H9 (cell line): Measurements from ENCODE around the gene JARID2. TPM values are rescaled to one million over a fixed set of nuclear protein-coding genes. Genes with fewer than 3 reads are reported as not detected.

Source experiments
- DNase-seq: peaks from one replicate; pipeline ENCODE4 v3.0.0-alpha.2; 2017
- H2AFZ ChIP-seq: one replicate; pipeline ENCODE4 v1.6.1; 2013; ENCODE audit warnings: mild to moderate bottlenecking, low read length, control low read depth, moderate library complexity
- H2AK5ac ChIP-seq: 2 replicates; pipeline ENCODE4 v1.6.1; 2013; ENCODE audit warnings: low read length, control low read depth, mixed read lengths; ENCODE audit not compliant: insufficient read length
- H2BK120ac ChIP-seq: one replicate; pipeline ENCODE4 v1.6.1; 2013; ENCODE audit warnings: low read depth, mild to moderate bottlenecking, low read length, control low read depth, inconsistent platforms; ENCODE audit not compliant: poor library complexity, severe bottlenecking
- H2BK12ac ChIP-seq: 2 replicates; pipeline ENCODE4 v1.6.1; 2013; ENCODE audit warnings: low read length, control low read depth, mixed read lengths, low read depth; ENCODE audit not compliant: insufficient read length
- H2BK15ac ChIP-seq: 2 replicates; pipeline ENCODE4 v1.6.1; 2013; ENCODE audit warnings: low read depth, low read length, control low read depth
- H2BK20ac ChIP-seq: one replicate; pipeline ENCODE4 v1.6.1; 2013; ENCODE audit warnings: low read depth, mild to moderate bottlenecking, low read length, control low read depth, inconsistent platforms; ENCODE audit not compliant: poor library complexity, severe bottlenecking
- H2BK5ac ChIP-seq: 2 replicates; pipeline ENCODE4 v1.6.1; 2013; ENCODE audit warnings: low read length, control low read depth, mixed read lengths; ENCODE audit not compliant: insufficient read length
- H3K14ac ChIP-seq: 2 replicates; pipeline ENCODE4 v1.6.1; 2013; ENCODE audit warnings: low read length, control low read depth; ENCODE audit not compliant: insufficient read depth
- H3K18ac ChIP-seq: 2 replicates; pipeline ENCODE4 v1.6.1; 2013; ENCODE audit warnings: low read depth, mild to moderate bottlenecking, mixed read lengths, low read length, control low read depth; ENCODE audit not compliant: insufficient read length
- H3K23ac ChIP-seq: 2 replicates; pipeline ENCODE4 v1.6.1; 2013; ENCODE audit warnings: low read length, control low read depth, mixed read lengths, low read depth; ENCODE audit not compliant: insufficient read length
- H3K23me2 ChIP-seq: 2 replicates; pipeline ENCODE4 v1.6.1; 2013; ENCODE audit warnings: low read depth, mild to moderate bottlenecking, mixed read lengths, low read length, control low read depth; ENCODE audit not compliant: insufficient read length, poor library complexity, severe bottlenecking
- H3K27ac ChIP-seq: 2 replicates; pipeline ENCODE4 v1.5.1; 2013; ENCODE audit warnings: low read length, control low read depth, mixed read lengths, low read depth; ENCODE audit not compliant: insufficient read length
- H3K27me3 ChIP-seq: 2 replicates; pipeline ENCODE4 v1.6.1; 2013; ENCODE audit warnings: low read length, control low read depth, inconsistent platforms; ENCODE audit not compliant: insufficient read depth
- H3K4ac ChIP-seq: 2 replicates; pipeline ENCODE4 v1.6.1; 2013; ENCODE audit warnings: low read depth, mild to moderate bottlenecking, control low read depth, inconsistent platforms, low read length, moderate library complexity
- H3K4me1 ChIP-seq: 2 replicates; pipeline ENCODE4 v1.6.1; 2013; ENCODE audit warnings: low read length, control low read depth, inconsistent platforms; ENCODE audit not compliant: insufficient read depth
- H3K4me2 ChIP-seq: 2 replicates; pipeline ENCODE4 v1.6.1; 2013; ENCODE audit warnings: low read length, control low read depth, mixed read lengths; ENCODE audit not compliant: insufficient read length, insufficient read depth
- H3K56ac ChIP-seq: 2 replicates; pipeline ENCODE4 v1.6.1; 2013; ENCODE audit warnings: low read depth, mild to moderate bottlenecking, mixed read lengths, low read length, control low read depth; ENCODE audit not compliant: insufficient read length
- H3K79me1 ChIP-seq: 2 replicates; pipeline ENCODE4 v1.6.1; 2013; ENCODE audit warnings: low read depth, mild to moderate bottlenecking, moderate library complexity, low read length, control low read depth, inconsistent platforms; ENCODE audit not compliant: insufficient read depth, poor library complexity, severe bottlenecking
- H3K79me2 ChIP-seq: 2 replicates; pipeline ENCODE4 v1.6.1; 2013; ENCODE audit warnings: low read length, control low read depth, inconsistent platforms; ENCODE audit not compliant: insufficient read depth
- H3K9ac ChIP-seq: 2 replicates; pipeline ENCODE4 v1.6.1; 2013; ENCODE audit warnings: low read length, control low read depth, mixed read lengths; ENCODE audit not compliant: insufficient read length; ENCODE audit errors: extremely low read depth
- H3K9me3 ChIP-seq: one replicate; pipeline ENCODE4 v1.6.1; 2013; ENCODE audit warnings: low read depth, low read length, inconsistent platforms; ENCODE audit not compliant: control insufficient read depth
- H3T11ph ChIP-seq: one replicate; pipeline ENCODE4 v1.6.1; 2013; ENCODE audit warnings: mild to moderate bottlenecking, low read length, control low read depth, inconsistent platforms
- H4K20me1 ChIP-seq: one replicate; pipeline ENCODE4 v1.6.1; 2013; ENCODE audit not compliant: control insufficient read depth, insufficient read length, insufficient read depth
- H4K5ac ChIP-seq: 2 replicates; pipeline ENCODE4 v1.6.1; 2013; ENCODE audit warnings: low read depth, mild to moderate bottlenecking, mixed read lengths, low read length, control low read depth; ENCODE audit not compliant: insufficient read length
- H4K8ac ChIP-seq: replicated peaks from 2 replicates; pipeline ENCODE4 v1.6.1; 2013; ENCODE audit warnings: low read length, control low read depth, mixed read lengths, low read depth; ENCODE audit not compliant: insufficient read length
- H4K91ac ChIP-seq: 2 replicates; pipeline ENCODE4 v1.6.1; 2013; ENCODE audit warnings: low read depth, mild to moderate bottlenecking, moderate library complexity, mixed read lengths, low read length, control low read depth; ENCODE audit not compliant: insufficient read length
- H3K27ac Mint-ChIP-seq, 3 experiments: 2 replicates in 2 of 3; 3 replicates in 1 of 3; pipeline ENCODE4 v1.8.0; 2020 to 2021; ENCODE audit warnings: mixed read lengths in 3 of 3, mild to moderate bottlenecking in 1 of 3, moderate library complexity in 1 of 3
- H3K27me3 Mint-ChIP-seq: 2 replicates; pipeline ENCODE4 v1.8.0; 2021; ENCODE audit warnings: low read depth, mild to moderate bottlenecking, moderate library complexity, mixed read lengths
- H3K36me3 Mint-ChIP-seq, 3 experiments: 2 replicates in 2 of 3; 3 replicates in 1 of 3; pipeline ENCODE4 v1.8.0; 2020 to 2021; ENCODE audit warnings: low read depth in 3 of 3, mixed read lengths in 3 of 3; ENCODE audit not compliant: insufficient read depth in 1 of 3
- H3K4me1 Mint-ChIP-seq, 2 experiments: 2 replicates each; pipeline ENCODE4 v1.8.0; 2020; ENCODE audit warnings: mixed read lengths in 2 of 2
- H3K4me3 Mint-ChIP-seq, 2 experiments: 2 replicates in 1 of 2; 3 replicates in 1 of 2; pipeline ENCODE4 v1.8.0; 2020 to 2021; ENCODE audit warnings: mild to moderate bottlenecking in 2 of 2, mixed read lengths in 2 of 2, moderate library complexity in 1 of 2
- H3K9me3 Mint-ChIP-seq, 2 experiments: 2 replicates in 1 of 2; 3 replicates in 1 of 2; pipeline ENCODE4 v1.8.0; 2020; ENCODE audit warnings: mild to moderate bottlenecking in 2 of 2, mixed read lengths in 2 of 2, moderate library complexity in 1 of 2
- CTCF ChIP-seq: fragments of 200-600 bp; sonication (generic); conservative IDR thresholded peaks from 3 replicates; pipeline ENCODE4 v1.8.0; 2021; ENCODE audit warnings: antibody characterized with exemption, mild to moderate bottlenecking
- WGBS: extraction: QIAGEN DNeasy Blood & Tissue Kit; methylation state at CpG from one replicate; pipeline ENCODE4 v1.1.7; 2013; ENCODE audit warnings: missing lambda C conversion rate, low lambda C conversion rate, mixed read lengths; ENCODE audit not compliant: insufficient read length; ENCODE audit errors: extremely low coverage; 5-methylcytosine and 5-hydroxymethylcytosine counted together
- total RNA-seq: library from RNA; stranded (reverse); gene quantifications from 2 replicates; pipeline ENCODE4 v1.2.1, GENCODE V29; 2021

JARID2 gene
- total RNA-seq, 1 experiment from 2014 or later: 174 TPM

- Histone ChIP-seq H3K9me3 (no peaks in the 10 kb centered on the region), H4K8ac (no peak overlapping the region), H3K27me3 (no peaks in the 10 kb centered on the region), H3K4me1 (peaks cover 10% of the 10 kb centered on the region), H2BK5ac (no peak overlapping the region), H2BK120ac (no peak overlapping the region), H3K23ac (no peak overlapping the region), H2BK20ac (no peak overlapping the region), H3K23me2 (no peaks in the 10 kb centered on the region), H3K79me2 (peaks cover 94% of the 10 kb centered on the region), H3T11ph (no peak overlapping the region), H3K18ac (no peak overlapping the region), H3K9ac (no peak overlapping the region), H2BK12ac (no peak overlapping the region), H3K56ac (no peak overlapping the region), H4K20me1 (peaks cover 4% of the 10 kb centered on the region), H2AFZ (no peak overlapping the region), H3K14ac (no peak overlapping the region), H2AK5ac (no peak overlapping the region), H3K27ac (no peak overlapping the region), H4K91ac (no peak overlapping the region), H2BK15ac (no peak overlapping the region), H3K4ac (no peak overlapping the region), H4K5ac (no peak overlapping the region), H3K79me1 (peaks cover 4% of the 10 kb centered on the region), H3K4me2 (no peak overlapping the region)
- no peak for DNase-seq
- Mint-ChIP-seq H3K4me3 (no peak overlapping the region), H3K27ac (peak overlapping the region; percentile 34 to 89 (median 75); a peak in 5 of 7 replicates), H3K36me3 (peaks cover 0 to 25% (median 19%) of the 10 kb centered on the region in 3 experiments; a peak in 6 of 7 replicates), H3K9me3 (no peaks in the 10 kb centered on the region), H3K27me3 (no peaks in the 10 kb centered on the region; the same call in 1 of the 2 replicates), H3K4me1 (peaks cover 57 to 64% of the 10 kb centered on the region in 2 experiments)
- no CpG with 5 or more reads among the region's 6 CpGs for WGBS
- TF ChIP-seq CTCF: no peak
Measured at GRCh38 chr6:15392182-15392581, 146.3 kb downstream of the JARID2 start.
